ENCODE data around the gene MBD3L1.

MBD3L1 gene

GRCh38 chr19:8849232-8849631 is 17.1 kb downstream of the MBD3L1 start:
- Histone ChIP-seq H3K9me2 (replicated peaks; ENCODE audit: control insufficient read depth, low read length) (no peaks in the 10 kb centered on the region), H3F3A (ENCODE audit: control insufficient read depth, insufficient read depth) (no peaks in the 10 kb centered on the region), H3K4me2 (ENCODE audit: low read length) (no peak overlapping the region), H3K79me2 (ENCODE audit: control insufficient read depth, low read length) (no peaks in the 10 kb centered on the region), H3K9me3 (ENCODE audit: control insufficient read depth, insufficient read depth, low read length) (no peaks in the 10 kb centered on the region), H3K4me3 (ENCODE audit: low read length) (no peak overlapping the region), H3K27ac (ENCODE audit: low read depth, low read length) (no peak overlapping the region), H4K20me1 (ENCODE audit: control insufficient read depth, insufficient read depth, low read depth, low read length) (no peaks in the 10 kb centered on the region), H3K36me3 (ENCODE audit: control insufficient read depth, low read length) (no peaks in the 10 kb centered on the region), H3K4me1 (ENCODE audit: control insufficient read depth, low read length) (no peaks in the 10 kb centered on the region), H3K27me3 (ENCODE audit: control insufficient read depth, low read length) (no peaks in the 10 kb centered on the region)
- TF ChIP-seq EZH2phosphoT487 (IDR thresholded peaks at IDR 0.05; ENCODE audit: borderline replicate concordance, low read length) (no peak), CTCF (IDR thresholded peaks at IDR 0.05; ENCODE audit: low read depth, low read length, poor library complexity, severe bottlenecking) (no peak)

GRCh38 chr19:8850488-8850887 is 18.3 kb downstream of the MBD3L1 start:
- Histone ChIP-seq H4K20me1 (ENCODE audit: control insufficient read depth, insufficient read depth, low read depth, low read length) (no peaks in the 10 kb centered on the region), H3K36me3 (ENCODE audit: control insufficient read depth, low read length) (no peaks in the 10 kb centered on the region), H3K27ac (ENCODE audit: low read depth, low read length) (no peak overlapping the region), H3K4me2 (ENCODE audit: low read length) (no peak overlapping the region), H3K9me3 (ENCODE audit: control insufficient read depth, insufficient read depth, low read length) (no peaks in the 10 kb centered on the region), H3K4me1 (ENCODE audit: control insufficient read depth, low read length) (no peaks in the 10 kb centered on the region), H3K79me2 (ENCODE audit: control insufficient read depth, low read length) (no peaks in the 10 kb centered on the region), H3F3A (ENCODE audit: control insufficient read depth, insufficient read depth) (no peaks in the 10 kb centered on the region), H3K9me2 (replicated peaks; ENCODE audit: control insufficient read depth, low read length) (no peaks in the 10 kb centered on the region), H3K27me3 (ENCODE audit: control insufficient read depth, low read length) (no peaks in the 10 kb centered on the region), H3K4me3 (ENCODE audit: low read length) (no peak overlapping the region)
- TF ChIP-seq CTCF (IDR thresholded peaks at IDR 0.05; ENCODE audit: low read depth, low read length, poor library complexity, severe bottlenecking), result no peak
- TF ChIP-seq EZH2phosphoT487 (IDR thresholded peaks at IDR 0.05; ENCODE audit: borderline replicate concordance, low read length), result no peak

GRCh38 chr19:8858260-8858659 is 26.1 kb downstream of the MBD3L1 start:
- Histone ChIP-seq H3K9me2 (replicated peaks; ENCODE audit: control insufficient read depth, low read length) (no peaks in the 10 kb centered on the region), H3F3A (ENCODE audit: control insufficient read depth, insufficient read depth) (no peaks in the 10 kb centered on the region), H3K4me2 (ENCODE audit: low read length) (no peak overlapping the region), H3K79me2 (ENCODE audit: control insufficient read depth, low read length) (no peaks in the 10 kb centered on the region), H3K27ac (ENCODE audit: low read depth, low read length) (no peak overlapping the region), H4K20me1 (ENCODE audit: control insufficient read depth, insufficient read depth, low read depth, low read length) (no peaks in the 10 kb centered on the region), H3K27me3 (ENCODE audit: control insufficient read depth, low read length) (no peaks in the 10 kb centered on the region), H3K4me3 (ENCODE audit: low read length) (no peak overlapping the region), H3K9me3 (ENCODE audit: control insufficient read depth, insufficient read depth, low read length) (no peaks in the 10 kb centered on the region), H3K36me3 (ENCODE audit: control insufficient read depth, low read length) (no peaks in the 10 kb centered on the region), H3K4me1 (ENCODE audit: control insufficient read depth, low read length) (no peaks in the 10 kb centered on the region)
- TF ChIP-seq CTCF (IDR thresholded peaks at IDR 0.05; ENCODE audit: low read depth, low read length, poor library complexity, severe bottlenecking) (no peak), EZH2phosphoT487 (IDR thresholded peaks at IDR 0.05; ENCODE audit: borderline replicate concordance, low read length) (no peak)

- Histone ChIP-seq H4K20me1 (ENCODE audit: control insufficient read depth, insufficient read depth, low read depth, low read length) (no peaks in the 10 kb centered on the region), H3K79me2 (ENCODE audit: control insufficient read depth, low read length) (no peaks in the 10 kb centered on the region), H3K27ac (ENCODE audit: low read depth, low read length) (no peak overlapping the region), H3K27me3 (ENCODE audit: control insufficient read depth, low read length) (no peaks in the 10 kb centered on the region), H3F3A (ENCODE audit: control insufficient read depth, insufficient read depth) (no peaks in the 10 kb centered on the region), H3K4me3 (ENCODE audit: low read length) (no peak overlapping the region), H3K36me3 (ENCODE audit: control insufficient read depth, low read length) (no peaks in the 10 kb centered on the region), H3K4me1 (ENCODE audit: control insufficient read depth, low read length) (no peaks in the 10 kb centered on the region), H3K9me3 (ENCODE audit: control insufficient read depth, insufficient read depth, low read length) (no peaks in the 10 kb centered on the region), H3K9me2 (replicated peaks; ENCODE audit: control insufficient read depth, low read length) (no peaks in the 10 kb centered on the region), H3K4me2 (ENCODE audit: low read length) (no peak overlapping the region)
- TF ChIP-seq CTCF (IDR thresholded peaks at IDR 0.05; ENCODE audit: low read depth, low read length, poor library complexity, severe bottlenecking), result no peak
- TF ChIP-seq EZH2phosphoT487 (IDR thresholded peaks at IDR 0.05; ENCODE audit: borderline replicate concordance, low read length), result no peak
Measured at GRCh38 chr19:8866344-8866743, 34.2 kb downstream of the MBD3L1 start.

Data from DOHH2 (cell line).